ENCODE results near the gene CLTB. TPM values are rescaled to one million over a fixed set of nuclear protein-coding genes. Genes with fewer than 3 reads are reported as not detected.

Gene CLTB
- total and polyA plus RNA-seq, 2 of the 4 experiments (the other 2 are of a cell fraction) = 87.6 to 99.9 TPM

- H3K14ac ChIP-seq (replicated peaks; ENCODE audit: low read depth, low read length) = no peak overlapping the region
- H3K18ac ChIP-seq (ENCODE audit: low read depth, low read length) = no peak overlapping the region
- no peak overlapping the region for H2AFZ ChIP-seq (replicated peaks; ENCODE audit: low read length, poor library complexity)
- no peak overlapping the region for H4K8ac ChIP-seq (ENCODE audit: low read depth in 2 of 2, low read length in 2 of 2)
- no TSS peak for BruUV-seq (replicated peaks)
- H4K5ac ChIP-seq (ENCODE audit: low read depth, low read length) = no peak overlapping the region
- no peak overlapping the region for H2AK5ac ChIP-seq (ENCODE audit: low read depth, low read length)
- 81% methylated on average over 2 of the region's 5 CpGs; no CpG with 5 or more reads in 1 of the 2 experiments for WGBS, 2 experiments (ENCODE audit: extremely low coverage in 2 of 2, insufficient read length in 1 of 2)
- H3K4me1 ChIP-seq (ENCODE audit: control insufficient read depth, insufficient read depth, low read length) = peaks cover 7% of the 10 kb centered on the region
- H4K91ac ChIP-seq (ENCODE audit: insufficient read depth, low read depth, low read length) = no peak overlapping the region
- no peak overlapping the region for H2BK5ac ChIP-seq (ENCODE audit: low read depth, low read length, poor library complexity, severe bottlenecking)
- H3K36me3 ChIP-seq (ENCODE audit: control insufficient read depth, insufficient read depth, low read length) = no peaks in the 10 kb centered on the region
- no peak overlapping the region for H3K4ac ChIP-seq (ENCODE audit: low read depth, low read length)
- H3K4me3 ChIP-seq (ENCODE audit: insufficient read depth, low read depth, low read length) = no peak overlapping the region
- peaks cover 6% of the 10 kb centered on the region for H4K20me1 ChIP-seq (ENCODE audit: insufficient read depth, low read length)
- peaks cover 3 to 11% of the 10 kb centered on the region in 2 experiments; a peak in 3 of 4 replicates for H3K79me1 ChIP-seq (ENCODE audit: low read depth in 1 of 2, low read length in 2 of 2)
- H2AK9ac ChIP-seq (replicated peaks; ENCODE audit: low read depth, low read length, poor library complexity) = no peak overlapping the region
- H3K9me3 ChIP-seq (ENCODE audit: control insufficient read depth, insufficient read depth, low read length) = no peaks in the 10 kb centered on the region; the same call in 1 of the 2 replicates
- H2BK15ac ChIP-seq (ENCODE audit: low read depth, low read length) = no peak overlapping the region
- dilution Hi-C loops (cut with HindIII; ENCODE audit: low sequenced_read_pairs, unreplicated experiment) = no loop called here
- intact Hi-C loops (cut with micrococcal nuclease) = no loop called here
- no peak overlapping the region for H3K27ac ChIP-seq (ENCODE audit: insufficient read depth, low read length)
- no peak for DNase-seq
- no peak overlapping the region for H3K4me2 ChIP-seq (ENCODE audit: low read depth, low read length)
- no peak overlapping the region for H3K23ac ChIP-seq (ENCODE audit: low read depth, low read length)
- TF ChIP-seq, protein P1, sequence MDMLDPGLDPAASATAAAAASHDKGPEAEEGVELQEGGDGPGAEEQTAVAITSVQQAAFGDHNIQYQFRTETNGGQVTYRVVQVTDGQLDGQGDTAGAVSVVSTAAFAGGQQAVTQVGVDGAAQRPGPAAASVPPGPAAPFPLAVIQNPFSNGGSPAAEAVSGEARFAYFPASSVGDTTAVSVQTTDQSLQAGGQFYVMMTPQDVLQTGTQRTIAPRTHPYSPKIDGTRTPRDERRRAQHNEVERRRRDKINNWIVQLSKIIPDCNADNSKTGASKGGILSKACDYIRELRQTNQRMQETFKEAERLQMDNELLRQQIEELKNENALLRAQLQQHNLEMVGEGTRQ (IDR thresholded peaks at IDR 0.05; ENCODE audit: low read depth, low read length) = no peak
- TF ChIP-seq MAFK (IDR thresholded peaks at IDR 0.05; ENCODE audit: low read depth, low read length) (no peak), CHD1 (IDR thresholded peaks at IDR 0.05; ENCODE audit: low read depth, low read length) (no peak), CEBPB (IDR thresholded peaks at IDR 0.05; ENCODE audit: low read depth, low read length) (no peak), NFE2L2 (IDR thresholded peaks at IDR 0.05; ENCODE audit: low read depth, low read length) (no peak), SMC3 (IDR thresholded peaks at IDR 0.05; ENCODE audit: low read depth, low read length) (no peak)
- TF ChIP-seq, protein P2, sequence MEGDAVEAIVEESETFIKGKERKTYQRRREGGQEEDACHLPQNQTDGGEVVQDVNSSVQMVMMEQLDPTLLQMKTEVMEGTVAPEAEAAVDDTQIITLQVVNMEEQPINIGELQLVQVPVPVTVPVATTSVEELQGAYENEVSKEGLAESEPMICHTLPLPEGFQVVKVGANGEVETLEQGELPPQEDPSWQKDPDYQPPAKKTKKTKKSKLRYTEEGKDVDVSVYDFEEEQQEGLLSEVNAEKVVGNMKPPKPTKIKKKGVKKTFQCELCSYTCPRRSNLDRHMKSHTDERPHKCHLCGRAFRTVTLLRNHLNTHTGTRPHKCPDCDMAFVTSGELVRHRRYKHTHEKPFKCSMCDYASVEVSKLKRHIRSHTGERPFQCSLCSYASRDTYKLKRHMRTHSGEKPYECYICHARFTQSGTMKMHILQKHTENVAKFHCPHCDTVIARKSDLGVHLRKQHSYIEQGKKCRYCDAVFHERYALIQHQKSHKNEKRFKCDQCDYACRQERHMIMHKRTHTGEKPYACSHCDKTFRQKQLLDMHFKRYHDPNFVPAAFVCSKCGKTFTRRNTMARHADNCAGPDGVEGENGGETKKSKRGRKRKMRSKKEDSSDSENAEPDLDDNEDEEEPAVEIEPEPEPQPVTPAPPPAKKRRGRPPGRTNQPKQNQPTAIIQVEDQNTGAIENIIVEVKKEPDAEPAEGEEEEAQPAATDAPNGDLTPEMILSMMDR (conservative IDR thresholded peaks at IDR 0.05; ENCODE audit: low read depth, low read length) = no peak
- no peak overlapping the region for H3K56ac ChIP-seq (ENCODE audit: extremely low read depth, insufficient read depth, low read length)
- H3K27me3 ChIP-seq (ENCODE audit: control insufficient read depth, insufficient read depth, low read length) = peaks cover 3% of the 10 kb centered on the region; the same call in 1 of the 2 replicates
- no peak overlapping the region for H2BK120ac ChIP-seq (ENCODE audit: low read depth, low read length)
- no peak overlapping the region for H2BK20ac ChIP-seq (ENCODE audit: low read depth, low read length)
- ChIA-PET POLR2A (ENCODE audit: unreplicated experiment) (no interaction called here), CTCF (no interaction called here)
- no peak for ATAC-seq (ENCODE audit: low read depth)
- in situ Hi-C loops (cut with MboI; ENCODE audit: low sequenced_read_pairs) = no loop called here
- H3K9ac ChIP-seq (ENCODE audit: low read depth, low read length) = no peak overlapping the region
- H3K9me1 ChIP-seq (ENCODE audit: insufficient read depth, low read length) = no peaks in the 10 kb centered on the region
Observed at GRCh38 chr5:176420086-176420485, 3.7 kb upstream of the CLTB start.

Data from IMR-90 (cell line).